Lung (tissue), 12 donors: ENCODE measurements around the gene TECTA. TPM values are rescaled to one million over a fixed set of nuclear protein-coding genes. Genes with fewer than 3 reads are reported as not detected.

Source experiments
- ATAC-seq: fragments of 200-7000 bp; cut with Tn5 transposase; one replicate; pipeline ENCODE4 v1.9.1; 2020; ENCODE audit warnings: moderate number of reproducible peaks; ENCODE audit not compliant: insufficient read depth, low FRiP score
- DNase-seq, 3 donors: peaks; one replicate each; pipeline ENCODE4 v3.0.0-alpha.2; 2013 to 2017
- H3K27ac ChIP-seq, 2 donors: one replicate each; pipeline ENCODE4 v1.5.1; 2013; ENCODE audit warnings: mild to moderate bottlenecking in 2 of 2, moderate library complexity in 2 of 2, control low read depth in 1 of 2, inconsistent platforms in 1 of 2, low read depth in 1 of 2, low read length in 1 of 2
- H3K27me3 ChIP-seq, 3 donors: one replicate each; pipeline ENCODE4 v1.5.1; 2013; ENCODE audit warnings: low read length in 2 of 3; ENCODE audit not compliant: control insufficient read depth in 3 of 3, insufficient read depth in 3 of 3
- H3K36me3 ChIP-seq, 4 donors: one replicate each; pipeline ENCODE4 v1.5.1; 2013; ENCODE audit warnings: low read length in 4 of 4, mild to moderate bottlenecking in 1 of 4, moderate library complexity in 1 of 4; ENCODE audit not compliant: control insufficient read depth in 4 of 4, insufficient read depth in 4 of 4
- H3K4me1 ChIP-seq, 5 donors: one replicate each; pipeline ENCODE4 v1.5.1; 2013; ENCODE audit warnings: low read length in 5 of 5, mild to moderate bottlenecking in 2 of 5, moderate library complexity in 1 of 5; ENCODE audit not compliant: control insufficient read depth in 5 of 5, insufficient read depth in 5 of 5
- H3K4me3 ChIP-seq: one replicate; pipeline ENCODE4 v1.5.1; 2013; ENCODE audit warnings: mild to moderate bottlenecking, control low read depth, moderate library complexity
- H3K9ac ChIP-seq, 2 donors: one replicate each; pipeline ENCODE4 v1.5.1; 2013; ENCODE audit warnings: low read length in 2 of 2, control low read depth in 1 of 2; ENCODE audit not compliant: insufficient read depth in 1 of 2
- H3K9me3 ChIP-seq, 4 donors: one replicate each; pipeline ENCODE4 v1.5.1; 2013; ENCODE audit warnings: low read length in 3 of 4, mild to moderate bottlenecking in 1 of 4, moderate library complexity in 1 of 4; ENCODE audit not compliant: control insufficient read depth in 4 of 4, insufficient read depth in 3 of 4
- CTCF ChIP-seq: IDR thresholded peaks from 2 replicates; pipeline ENCODE4 v1.5.1; 2012; ENCODE audit warnings: mild to moderate bottlenecking; ENCODE audit errors: control extremely low read depth, extremely low read depth
- WGBS, 2 donors: extraction: QIAGEN DNeasy Blood & Tissue Kit; methylation state at CpG; one replicate each; pipeline ENCODE4 v1.1.7; 2013; 5-methylcytosine and 5-hydroxymethylcytosine counted together
- polyA plus RNA-seq, 2 donors: library from polyadenylated mRNA; stranded (reverse); fragments of 200-250 nt; gene quantifications; one replicate each; pipeline ENCODE4 v1.2.1, GENCODE V29; 2013
- total RNA-seq, 2 donors: library from RNA; depleted of rRNA in 1 of 2; stranded (reverse); fragments of >200 nt in 1 of 2; gene quantifications; one replicate each; pipeline ENCODE4 v1.2.1, GENCODE V29; 2014 to 2021
- donor health status: control.
- donor health status: control.
- donor health status: Bipolar disorder and iron deficiency.
- donor health status: healthy.
- donor health status: DM: yes; HTN: yes; CAD: no.

The TECTA gene
- total and polyA plus RNA-seq, 4 donors = 0.35 to 2.5 (median 0.82) TPM

- ATAC-seq = no peak
- no peak for DNase-seq
- H3K27me3 ChIP-seq = no peaks in the 10 kb centered on the region
- no peak overlapping the region for H3K9ac ChIP-seq
- H3K4me3 ChIP-seq = no peak overlapping the region
- no peak for TF ChIP-seq CTCF
- peaks cover 0 to 9% (median 0%) of the 10 kb centered on the region in 5 donors for H3K4me1 ChIP-seq
- H3K36me3 ChIP-seq = no peaks in the 10 kb centered on the region
- H3K27ac ChIP-seq = no peak overlapping the region
- 79 to 83% methylated on average over 5 of the region's 5 CpGs for WGBS, 2 donors
- H3K9me3 ChIP-seq = no peaks in the 10 kb centered on the region
Observed at GRCh38 chr11:121144723-121145122, 43.7 kb downstream of the TECTA start.

- no peak for DNase-seq
- Histone ChIP-seq H3K4me3 (no peak overlapping the region), H3K27ac (no peak overlapping the region), H3K9me3 (no peaks in the 10 kb centered on the region), H3K36me3 (no peaks in the 10 kb centered on the region), H3K4me1 (peaks cover 0 to 9% (median 0%) of the 10 kb centered on the region in 5 donors), H3K27me3 (no peaks in the 10 kb centered on the region), H3K9ac (no peak overlapping the region)
- no peak for TF ChIP-seq CTCF
- 86 to 87% methylated on average over 11 of the region's 11 CpGs for WGBS, 2 donors
- ATAC-seq = no peak
Observed at GRCh38 chr11:121145826-121146225, 44.8 kb downstream of the TECTA start.

GRCh38 chr11:121149116-121149515 is 48.1 kb downstream of the TECTA start:
- Histone ChIP-seq H3K36me3 (no peaks in the 10 kb centered on the region), H3K4me3 (no peak overlapping the region), H3K9me3 (no peaks in the 10 kb centered on the region), H3K4me1 (peaks cover 0 to 6% (median 0%) of the 10 kb centered on the region in 5 donors), H3K27me3 (no peaks in the 10 kb centered on the region), H3K9ac (no peak overlapping the region), H3K27ac (no peak overlapping the region)
- ATAC-seq (no peak), DNase-seq (no peak)
- TF ChIP-seq CTCF = no peak
- WGBS, 2 donors = 92 to 96% methylated on average over 2 of the region's 2 CpGs

GRCh38 chr11:121151207-121151688 is 50.2 kb downstream of the TECTA start:
- Histone ChIP-seq H3K36me3 (no peaks in the 10 kb centered on the region), H3K9me3 (no peaks in the 10 kb centered on the region), H3K27me3 (no peaks in the 10 kb centered on the region), H3K9ac (no peak overlapping the region), H3K27ac (no peak overlapping the region), H3K4me3 (no peak overlapping the region), H3K4me1 (no peaks in the 10 kb centered on the region)
- no peak for TF ChIP-seq CTCF
- DNase-seq (no peak), ATAC-seq (no peak)
- 96 to 99% methylated on average over 4 of the region's 4 CpGs for WGBS, 2 donors
